Activated CD4-positive, CD25-positive, alpha-beta regulatory T cell treated with anti-CD3 and anti-CD28 coated beads, Interleukin-2, amount 50 U/mL, for 72 hours (primary cell): ENCODE data around the gene TEX14.
A peak's percentile ranks its signal among the peaks of the same experiment; 100 is the strongest.

Source experiments
- DNase-seq: peaks from one replicate; pipeline ENCODE4 v3.0.0; 2021

Gene TEX14

GRCh38 chr17:58517378-58517927, 174.4 kb downstream of the TEX14 start:
- no peak for DNase-seq

- no peak for DNase-seq
Observed at GRCh38 chr17:58516644-58517377, 175.0 kb downstream of the TEX14 start.

DNA sequence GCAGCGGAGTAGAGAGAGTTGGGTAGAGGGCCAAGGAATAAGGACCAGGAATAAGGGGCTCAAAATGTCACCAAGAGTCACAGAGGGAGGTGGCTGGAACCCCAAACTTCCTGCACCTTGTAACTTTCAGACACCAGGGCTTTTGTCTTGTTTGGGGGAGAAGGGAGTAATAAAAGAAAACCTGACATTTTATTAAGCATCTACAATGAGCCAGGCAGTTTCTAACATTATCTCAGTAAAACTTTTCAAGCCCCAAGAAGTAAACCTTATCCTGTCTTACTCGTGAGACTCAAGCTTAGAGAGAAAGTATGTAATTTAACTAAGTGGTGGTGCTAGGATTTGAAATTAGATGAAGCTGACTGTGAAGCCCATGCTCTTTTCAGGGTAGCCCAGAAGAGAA, 176.6 kb downstream of the TEX14 start:
- no peak for DNase-seq

- DNase-seq: no peak
Observed at GRCh38 chr17:58514770-58515157, 177.1 kb downstream of the TEX14 start.

DNA sequence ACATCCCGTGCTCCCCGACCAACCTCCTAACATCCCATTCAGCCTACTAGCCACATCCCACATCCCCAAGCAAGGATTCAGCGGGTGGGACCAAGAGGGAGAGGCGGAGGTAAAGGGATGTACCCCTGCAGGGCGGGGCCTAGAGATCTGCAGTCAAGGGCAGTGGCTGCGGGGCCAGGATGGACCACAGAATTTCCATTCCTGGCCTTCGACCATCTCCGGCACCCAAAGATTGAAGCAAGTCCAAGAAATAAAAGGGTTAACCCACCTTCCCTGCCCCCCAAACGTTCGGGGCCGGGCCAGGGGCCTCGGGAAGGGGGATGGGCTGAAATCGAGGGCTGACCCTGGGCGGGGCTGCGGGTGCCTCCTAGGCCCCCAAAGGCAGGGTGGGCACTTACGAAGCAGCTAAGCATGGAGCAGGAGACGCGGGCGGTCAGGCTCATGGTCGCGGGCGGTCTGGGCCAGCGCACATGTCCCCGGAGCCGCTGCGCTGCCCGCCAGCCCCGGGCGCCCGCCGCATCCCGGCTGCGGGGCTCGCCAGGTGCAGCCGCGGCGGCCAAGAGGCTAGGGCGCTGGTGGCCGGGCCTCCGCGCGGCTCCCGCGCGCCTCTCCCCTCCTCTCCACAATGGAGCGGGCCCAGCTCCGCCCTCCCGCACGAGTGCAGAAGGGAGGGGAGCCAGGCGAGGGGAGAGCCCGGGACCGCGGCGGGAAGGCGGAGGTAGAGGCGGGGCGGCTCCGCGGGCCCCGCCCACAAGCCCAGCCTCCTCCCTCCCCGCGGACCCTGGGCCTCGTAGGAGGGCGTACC, 177.7 kb downstream of the TEX14 start, which contains the start of gene MTMR4:
Gene MTMR4 (minus strand): TSS at position 674 of the 805 bp plus-strand sequence. CDS start 231 bp downstream, at position 443.
- peak; percentile 77 for DNase-seq

- DNase-seq: no peak
Observed at GRCh38 chr17:58513267-58513964, 178.4 kb downstream of the TEX14 start.

DNA sequence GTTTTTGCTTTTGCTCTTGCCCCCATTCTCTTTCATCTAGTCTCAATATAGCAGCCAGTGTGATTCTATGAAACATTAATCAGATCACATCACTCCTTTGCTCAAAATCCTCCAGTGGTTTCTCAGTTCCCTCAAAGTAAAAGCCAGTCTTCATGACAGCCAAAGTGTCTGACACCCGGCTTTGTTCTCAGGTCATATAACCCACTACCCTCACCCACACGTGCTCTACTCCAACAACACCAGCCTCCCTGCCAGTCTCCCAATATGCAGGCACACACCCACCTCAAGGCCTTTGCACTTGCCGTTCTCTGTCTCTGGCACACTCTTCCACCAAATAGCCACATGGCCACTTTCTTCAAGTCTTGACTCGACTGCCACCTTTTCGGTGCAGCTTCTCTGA, 181.8 kb downstream of the TEX14 start:
- no peak for DNase-seq

DNA sequence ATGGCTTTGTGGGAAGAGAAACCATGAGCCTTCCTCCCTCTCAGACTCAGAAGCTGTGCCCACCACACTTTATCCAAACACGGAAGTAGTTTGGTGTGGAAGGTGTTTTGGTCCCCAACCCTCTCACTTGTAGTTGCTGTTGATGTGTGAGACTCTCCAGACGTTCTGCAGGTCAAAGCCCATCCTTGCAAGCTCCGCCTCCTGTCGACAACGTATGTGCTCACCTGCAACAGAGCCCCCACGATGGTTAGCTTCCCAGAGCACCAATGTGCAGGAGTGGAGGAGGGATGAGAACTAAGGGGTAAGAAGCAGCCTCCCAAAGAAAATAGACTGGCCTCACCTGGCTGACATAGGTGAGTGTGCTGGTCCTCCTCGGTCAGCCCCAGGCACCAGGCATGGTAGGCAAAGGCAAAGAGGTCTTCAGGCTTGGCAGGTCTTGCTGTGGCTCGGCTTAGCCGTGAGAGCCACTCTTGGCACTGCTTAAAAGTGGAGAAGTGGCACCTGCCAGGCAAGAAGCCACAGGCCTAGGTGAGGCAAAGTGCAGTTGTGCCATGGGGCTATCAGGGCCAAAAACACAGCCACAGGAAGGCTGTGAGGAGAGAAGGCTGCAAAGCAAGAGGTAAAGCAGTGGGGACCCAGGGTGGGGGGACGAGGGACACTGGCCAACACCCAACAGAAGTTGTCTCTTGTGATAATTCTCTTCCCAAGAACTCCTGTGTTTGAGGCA, 183.3 kb downstream of the TEX14 start:
- DNase-seq: no peak

DNA sequence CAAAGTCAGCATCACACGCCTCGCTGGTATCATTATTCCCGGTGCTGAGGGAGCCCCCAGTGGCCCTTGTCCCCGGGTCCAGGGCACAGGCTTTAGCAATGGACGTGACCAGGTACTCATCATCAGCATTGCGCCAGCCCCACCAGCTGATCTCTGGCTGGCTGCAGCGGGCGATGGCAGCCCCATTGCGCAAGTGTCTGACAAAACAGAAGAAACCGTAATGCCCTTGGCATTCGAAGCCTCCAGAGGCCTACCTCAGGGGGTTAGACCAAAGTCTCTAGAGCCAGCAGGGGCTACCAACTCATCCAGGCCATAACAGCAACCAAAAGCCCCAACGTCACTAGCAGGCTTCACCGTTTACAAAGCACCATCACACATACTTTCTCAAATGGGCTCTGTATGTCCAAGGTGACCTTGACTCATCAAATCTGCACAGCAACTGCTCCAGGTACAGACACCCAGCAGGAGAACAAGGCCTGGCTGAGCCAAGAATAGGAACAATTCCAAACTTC, 184.7 kb downstream of the TEX14 start:
- DNase-seq: no peak
